AG04450 (cell line): Measurements from ENCODE around the gene FADS2. TPM values are rescaled to one million over a fixed set of nuclear protein-coding genes. Genes with fewer than 3 reads are reported as not detected.

Experiments
- CTCF ChIA-PET: fragments of 300-600, 350-600 bp; formaldehyde crosslinking; extraction: SDS; loops from one replicate; lab custom pipeline; 2022; ENCODE audit warnings: antibody characterized with exemption, inconsistent platforms; lab: Charles Lee
- POLR2A ChIA-PET: fragments of 350-600 bp; formaldehyde crosslinking; extraction: SDS; loops from one replicate; lab custom pipeline; 2021; ENCODE audit warnings: antibody characterized with exemption, inconsistent platforms; lab: Yijun Ruan, JAX
- DNase-seq: peaks from one replicate; pipeline ENCODE4 v3.0.0-alpha.2; 2011; ENCODE audit warnings: low read depth, low spot score
- H3K27ac ChIP-seq: one replicate; pipeline ENCODE4 v1.5.1; 2012; ENCODE audit warnings: low read depth, low read length, control low read depth
- H3K27me3 ChIP-seq: one replicate; pipeline ENCODE4 v1.6.0; 2012; ENCODE audit warnings: low read length; ENCODE audit not compliant: control insufficient read depth, insufficient read depth
- H3K4me3 ChIP-seq: 2 replicates; pipeline ENCODE4 v1.5.1; 2011; ENCODE audit warnings: mild to moderate bottlenecking, low read depth, low read length, control low read depth
- H3K9me3 ChIP-seq: 2 replicates; pipeline ENCODE4 v1.5.1; 2012; ENCODE audit warnings: low read length; ENCODE audit not compliant: control insufficient read depth, insufficient read depth
- polyA plus RNA-seq: library from polyadenylated mRNA; depleted of rRNA; stranded (reverse); fragments of >200 nt; gene quantifications from 2 replicates; pipeline ENCODE4 v1.2.3, GENCODE V29; 2011
- TF ChIP-seq, protein P1 (sequence below): IDR thresholded peaks from 2 replicates; pipeline ENCODE4 v1.5.1; 2011; ENCODE audit warnings: low read depth, low read length, control low read depth, inconsistent platforms

FADS2 gene
- polyA plus RNA-seq, 1 experiment = 183 TPM

DNA sequence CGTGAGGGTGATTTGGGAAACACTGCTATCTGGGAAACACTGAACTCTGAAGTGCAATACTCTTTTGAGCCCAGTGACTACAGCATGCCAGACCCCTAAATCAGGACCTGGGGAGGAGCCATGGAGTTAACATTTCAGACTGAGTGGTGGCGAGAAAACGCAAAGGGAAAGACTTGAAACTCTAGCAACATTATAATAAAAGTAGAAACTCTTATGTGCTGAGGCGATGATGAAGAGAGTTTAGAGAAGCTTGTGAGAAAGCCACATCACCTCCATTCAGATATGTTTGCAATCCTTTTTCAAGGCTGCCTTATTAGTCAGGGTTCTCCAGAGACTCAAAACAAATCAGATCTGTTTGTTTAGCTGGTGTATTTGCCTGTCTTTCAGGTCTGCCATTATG lies 33.5 kb upstream of the FADS2 start:
- ChIA-PET POLR2A (no interaction called here), CTCF (interaction anchor here (6.2 kb wide), 1 partner anchor 313 kb away, joined by 168 read pairs; no protein-coding TSS in a partner anchor)
- TF ChIP-seq, protein P1, sequence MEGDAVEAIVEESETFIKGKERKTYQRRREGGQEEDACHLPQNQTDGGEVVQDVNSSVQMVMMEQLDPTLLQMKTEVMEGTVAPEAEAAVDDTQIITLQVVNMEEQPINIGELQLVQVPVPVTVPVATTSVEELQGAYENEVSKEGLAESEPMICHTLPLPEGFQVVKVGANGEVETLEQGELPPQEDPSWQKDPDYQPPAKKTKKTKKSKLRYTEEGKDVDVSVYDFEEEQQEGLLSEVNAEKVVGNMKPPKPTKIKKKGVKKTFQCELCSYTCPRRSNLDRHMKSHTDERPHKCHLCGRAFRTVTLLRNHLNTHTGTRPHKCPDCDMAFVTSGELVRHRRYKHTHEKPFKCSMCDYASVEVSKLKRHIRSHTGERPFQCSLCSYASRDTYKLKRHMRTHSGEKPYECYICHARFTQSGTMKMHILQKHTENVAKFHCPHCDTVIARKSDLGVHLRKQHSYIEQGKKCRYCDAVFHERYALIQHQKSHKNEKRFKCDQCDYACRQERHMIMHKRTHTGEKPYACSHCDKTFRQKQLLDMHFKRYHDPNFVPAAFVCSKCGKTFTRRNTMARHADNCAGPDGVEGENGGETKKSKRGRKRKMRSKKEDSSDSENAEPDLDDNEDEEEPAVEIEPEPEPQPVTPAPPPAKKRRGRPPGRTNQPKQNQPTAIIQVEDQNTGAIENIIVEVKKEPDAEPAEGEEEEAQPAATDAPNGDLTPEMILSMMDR = no peak
- Histone ChIP-seq H3K9me3 (no peaks in the 10 kb centered on the region; the same call in 1 of the 2 replicates), H3K27ac (no peak overlapping the region), H3K27me3 (no peaks in the 10 kb centered on the region), H3K4me3 (no peak overlapping the region)
- no peak for DNase-seq

DNA sequence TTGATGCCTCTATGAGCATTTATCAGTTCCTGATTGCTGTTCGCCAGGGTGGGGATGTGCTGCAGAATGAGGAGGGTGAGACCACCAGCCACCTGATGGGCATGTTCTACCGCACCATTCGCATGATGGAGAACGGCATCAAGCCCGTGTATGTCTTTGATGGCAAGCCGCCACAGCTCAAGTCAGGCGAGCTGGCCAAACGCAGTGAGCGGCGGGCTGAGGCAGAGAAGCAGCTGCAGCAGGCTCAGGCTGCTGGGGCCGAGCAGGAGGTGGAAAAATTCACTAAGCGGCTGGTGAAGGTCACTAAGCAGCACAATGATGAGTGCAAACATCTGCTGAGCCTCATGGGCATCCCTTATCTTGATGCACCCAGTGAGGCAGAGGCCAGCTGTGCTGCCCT lies 32.6 kb upstream of the FADS2 start:
- Histone ChIP-seq H3K27ac (no peak overlapping the region), H3K27me3 (no peaks in the 10 kb centered on the region), H3K4me3 (no peak overlapping the region), H3K9me3 (no peaks in the 10 kb centered on the region; the same call in 1 of the 2 replicates)
- POLR2A ChIA-PET = no interaction called here
- TF ChIP-seq, protein P1 = no peak
- CTCF ChIA-PET = interaction anchor here (1.6 to 6.2 kb wide), 6 partner anchors 20 to 313 kb away, joined by 5 to 168 read pairs (median 54); partner anchors contain the start of gene FADS1
- DNase-seq = no peak

DNA sequence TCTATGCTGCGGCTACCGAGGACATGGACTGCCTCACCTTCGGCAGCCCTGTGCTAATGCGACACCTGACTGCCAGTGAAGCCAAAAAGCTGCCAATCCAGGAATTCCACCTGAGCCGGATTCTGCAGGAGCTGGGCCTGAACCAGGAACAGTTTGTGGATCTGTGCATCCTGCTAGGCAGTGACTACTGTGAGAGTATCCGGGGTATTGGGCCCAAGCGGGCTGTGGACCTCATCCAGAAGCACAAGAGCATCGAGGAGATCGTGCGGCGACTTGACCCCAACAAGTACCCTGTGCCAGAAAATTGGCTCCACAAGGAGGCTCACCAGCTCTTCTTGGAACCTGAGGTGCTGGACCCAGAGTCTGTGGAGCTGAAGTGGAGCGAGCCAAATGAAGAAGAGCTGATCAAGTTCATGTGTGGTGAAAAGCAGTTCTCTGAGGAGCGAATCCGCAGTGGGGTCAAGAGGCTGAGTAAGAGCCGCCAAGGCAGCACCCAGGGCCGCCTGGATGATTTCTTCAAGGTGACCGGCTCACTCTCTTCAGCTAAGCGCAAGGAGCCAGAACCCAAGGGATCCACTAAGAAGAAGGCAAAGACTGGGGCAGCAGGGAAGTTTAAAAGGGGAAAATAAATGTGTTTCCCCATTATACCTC lies 32.1 kb upstream of the FADS2 start:
- ChIA-PET CTCF (interaction anchor here (0.6 to 6.2 kb wide), 14 partner anchors 8 to 754 kb away, joined by 3 to 168 read pairs (median 8); partner anchors contain the start of gene FADS1), POLR2A (no interaction called here)
- Histone ChIP-seq H3K9me3 (no peaks in the 10 kb centered on the region; the same call in 1 of the 2 replicates), H3K4me3 (no peak overlapping the region), H3K27me3 (no peaks in the 10 kb centered on the region), H3K27ac (no peak overlapping the region)
- DNase-seq = no peak
- TF ChIP-seq, protein P1 = no peak

DNA sequence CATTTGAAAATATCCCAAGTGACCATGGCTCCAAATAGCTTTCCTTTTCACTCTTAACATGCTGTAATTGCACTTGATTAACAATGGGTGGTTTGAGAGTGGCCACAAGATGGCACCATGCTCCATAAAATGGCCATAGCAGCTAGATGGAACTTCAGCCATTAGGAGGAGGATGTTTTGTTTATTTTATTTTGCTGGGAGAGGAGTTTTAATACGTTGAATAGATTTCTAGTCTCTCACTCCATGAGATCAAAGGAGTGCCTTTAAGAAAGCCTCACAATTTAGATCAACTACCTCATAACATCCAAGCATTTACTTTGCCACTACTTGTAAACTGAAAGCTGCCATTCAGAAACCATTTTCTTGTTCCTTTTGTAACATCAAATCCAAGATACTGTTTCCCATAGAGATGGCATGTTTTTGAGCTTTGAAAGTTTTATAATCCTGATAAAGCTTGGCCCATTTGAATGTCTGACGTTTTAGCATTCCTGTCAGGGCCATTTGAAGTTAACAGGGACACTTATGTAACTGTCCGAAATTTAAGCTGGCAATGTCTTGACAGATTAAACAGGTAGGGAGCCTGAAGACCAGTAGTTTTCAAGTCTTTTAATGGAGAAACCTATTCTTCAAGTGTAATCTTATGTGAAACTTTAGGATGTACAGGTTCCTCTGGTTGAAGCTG lies 30.7 kb upstream of the FADS2 start:
- CTCF ChIA-PET = interaction anchor here (0.5 to 6.2 kb wide), 50 partner anchors 9 to 787 kb away, joined by 3 to 168 read pairs (median 5); partner anchors contain the start of genes BEST1, FADS1 and FADS2
- Histone ChIP-seq H3K27ac (no peak overlapping the region), H3K9me3 (no peaks in the 10 kb centered on the region; the same call in 1 of the 2 replicates), H3K27me3 (no peaks in the 10 kb centered on the region), H3K4me3 (no peak overlapping the region)
- TF ChIP-seq, protein P1 = peak; percentile 87
- POLR2A ChIA-PET = interaction anchor here (0.7 to 1.5 kb wide), 9 partner anchors 18 to 311 kb away, joined by 3 to 14 read pairs (median 4); partner anchors contain the start of genes FADS1 and FADS3
- peak; percentile 82 for DNase-seq
